ENCODE results near the gene CABLES2.

Gene CABLES2

DNA sequence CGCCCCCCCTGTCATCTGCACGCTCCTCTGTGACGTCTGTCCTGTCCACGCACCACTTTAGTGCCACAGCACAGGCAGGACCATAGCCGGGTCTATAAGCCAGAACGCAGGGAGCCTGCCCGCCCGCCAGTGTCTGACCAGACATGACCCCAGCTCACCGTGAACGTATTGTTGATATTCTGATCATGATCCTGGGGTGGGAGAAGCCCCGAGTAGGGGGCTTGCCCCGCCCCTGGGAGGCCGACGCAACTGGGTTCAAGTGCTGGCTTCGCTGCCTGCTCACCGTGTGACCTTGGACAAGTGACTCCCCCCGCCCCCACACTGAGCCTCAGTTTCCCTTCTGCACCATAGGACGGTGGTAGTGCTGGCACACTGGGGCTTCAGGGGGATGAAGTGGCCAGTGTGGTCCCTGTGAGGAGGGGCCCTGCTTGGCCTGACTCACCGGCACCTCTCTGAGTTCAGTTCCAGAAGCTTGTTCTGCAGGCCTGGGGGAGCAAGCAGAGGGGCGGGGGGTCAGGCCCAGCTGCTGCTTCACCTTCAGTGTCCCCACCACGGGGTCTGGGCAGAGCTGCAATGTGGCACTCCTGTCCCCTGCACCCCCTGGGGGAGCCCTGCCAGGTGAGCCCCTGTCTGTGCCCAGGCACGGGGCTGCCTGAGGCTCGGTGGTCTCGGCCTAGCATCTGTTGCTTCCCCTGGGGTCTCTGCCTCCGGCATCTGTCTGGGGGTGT, 11.1 kb upstream of the CABLES2 start:
- DNase-seq: no peak

DNA sequence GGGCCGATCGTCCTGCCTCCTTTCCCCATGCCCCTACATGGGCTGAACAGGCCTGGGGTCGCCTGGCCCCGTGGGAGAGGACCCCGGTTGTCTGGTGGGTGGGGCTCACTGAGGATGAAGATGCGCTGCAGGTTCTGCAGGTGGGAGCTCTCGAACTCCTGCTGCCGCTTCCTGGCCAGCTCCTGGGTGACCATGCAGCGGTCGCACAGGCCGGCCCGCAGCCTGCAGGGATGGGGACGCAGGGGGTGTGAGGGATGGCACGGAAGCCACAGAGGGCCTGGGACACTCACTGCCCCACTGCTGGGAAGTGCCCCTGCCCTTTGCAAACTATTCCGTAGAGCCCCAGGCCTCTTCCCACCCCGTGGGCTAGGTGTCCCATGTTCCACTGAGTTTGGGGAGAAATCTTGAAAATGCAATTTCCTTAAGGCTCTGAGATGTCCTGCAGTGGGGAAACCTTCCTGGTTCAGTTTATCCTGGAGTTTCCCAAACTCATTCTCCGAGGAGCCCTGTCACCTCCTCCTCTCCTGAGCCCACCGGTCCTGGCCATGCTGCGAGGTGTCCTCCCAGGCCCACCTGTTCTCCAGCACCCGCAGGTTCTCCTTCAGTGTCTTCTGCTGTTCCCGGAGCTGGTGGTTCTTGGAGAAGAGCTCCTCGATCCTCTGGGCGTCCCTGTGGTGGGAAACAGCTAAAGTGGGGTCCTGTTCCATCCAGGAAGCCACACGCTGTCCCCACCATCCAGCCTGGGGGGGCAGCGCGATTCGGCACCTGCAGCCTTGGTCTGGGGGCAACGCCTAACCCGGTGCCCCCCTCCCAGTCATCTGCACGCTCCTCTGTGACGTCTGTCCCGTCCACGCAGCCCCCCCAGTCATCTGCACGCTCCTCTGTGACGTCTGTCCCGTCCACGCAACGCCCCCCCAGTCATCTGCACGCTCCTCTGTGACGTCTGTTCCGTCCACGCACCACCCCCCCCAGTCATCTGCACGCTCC, 9.9 kb upstream of the CABLES2 start:
- no peak for DNase-seq

GRCh38 chr20:62415354-62416111, 8.4 kb upstream of the CABLES2 start:
- DNase-seq: no peak

DNA sequence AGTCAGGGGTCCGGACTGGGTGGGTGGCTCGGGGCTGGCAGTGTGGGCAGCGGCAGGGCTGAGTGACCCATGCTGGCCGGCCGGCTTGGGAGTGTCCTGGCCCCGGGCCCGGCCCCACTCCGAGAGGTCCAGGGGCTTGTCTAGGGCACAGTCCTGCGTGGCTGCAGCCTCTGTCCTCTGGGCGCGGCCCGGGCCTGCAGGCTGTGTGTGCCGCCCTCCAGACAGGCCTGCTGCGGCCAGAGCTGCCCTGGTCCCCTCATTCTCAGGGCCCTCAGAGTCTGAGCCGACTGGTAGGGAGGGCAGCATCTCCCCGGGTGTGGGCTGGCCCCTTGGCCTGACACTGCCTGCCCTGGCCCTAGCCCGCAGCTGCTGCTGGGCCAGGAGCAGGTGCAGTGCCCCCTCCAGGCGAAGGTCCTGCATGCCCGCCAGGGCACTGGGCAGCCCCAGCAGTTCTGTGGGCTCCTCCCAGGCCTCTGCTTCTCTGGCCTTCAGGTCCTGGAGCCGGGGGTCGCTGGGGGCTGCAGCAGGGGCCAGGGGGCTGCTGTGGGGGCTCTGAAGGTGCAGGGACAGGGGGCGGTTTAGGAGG, 6.9 kb upstream of the CABLES2 start:
- DNase-seq: no peak

DNA sequence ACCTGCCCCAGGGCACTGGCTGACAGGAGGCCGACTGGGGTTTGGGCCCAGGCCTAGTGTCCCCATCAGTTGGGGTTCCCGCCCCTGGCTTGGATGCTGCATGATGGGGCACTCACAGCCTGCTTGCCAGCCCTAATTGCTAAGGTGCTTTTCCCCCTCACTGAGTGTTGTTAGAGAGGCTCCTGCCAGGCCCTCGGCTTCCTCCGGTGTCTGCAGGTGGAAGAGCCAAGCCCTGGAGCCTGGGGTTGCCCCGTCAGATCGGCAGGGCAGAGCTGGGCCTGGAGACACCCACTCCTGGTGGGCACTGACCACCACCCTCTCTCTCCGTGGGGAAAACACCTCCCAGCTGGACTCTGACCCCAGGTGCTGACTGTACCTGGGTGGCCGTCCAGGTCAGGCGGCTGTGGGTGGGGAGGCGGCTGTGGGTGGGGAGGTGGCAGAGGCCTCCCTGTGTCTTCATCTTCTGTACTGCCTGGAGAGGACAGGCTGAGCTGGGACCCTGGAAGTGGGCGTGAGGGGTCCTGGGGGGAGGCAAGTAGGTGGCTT, 6.0 kb upstream of the CABLES2 start:
- no peak for DNase-seq

- DNase-seq: no peak
These were observed 5.3 kb upstream of the CABLES2 start for GRCh38 chr20:62412194-62413024.

- no peak for DNase-seq
These were observed 4.6 kb upstream of the CABLES2 start for GRCh38 chr20:62411479-62412193.

- no peak for DNase-seq
These were observed 3.8 kb upstream of the CABLES2 start for GRCh38 chr20:62410746-62411478.

GRCh38 chr20:62409931-62410745, 3.1 kb upstream of the CABLES2 start:
- peak; percentile 97 for DNase-seq

DNA sequence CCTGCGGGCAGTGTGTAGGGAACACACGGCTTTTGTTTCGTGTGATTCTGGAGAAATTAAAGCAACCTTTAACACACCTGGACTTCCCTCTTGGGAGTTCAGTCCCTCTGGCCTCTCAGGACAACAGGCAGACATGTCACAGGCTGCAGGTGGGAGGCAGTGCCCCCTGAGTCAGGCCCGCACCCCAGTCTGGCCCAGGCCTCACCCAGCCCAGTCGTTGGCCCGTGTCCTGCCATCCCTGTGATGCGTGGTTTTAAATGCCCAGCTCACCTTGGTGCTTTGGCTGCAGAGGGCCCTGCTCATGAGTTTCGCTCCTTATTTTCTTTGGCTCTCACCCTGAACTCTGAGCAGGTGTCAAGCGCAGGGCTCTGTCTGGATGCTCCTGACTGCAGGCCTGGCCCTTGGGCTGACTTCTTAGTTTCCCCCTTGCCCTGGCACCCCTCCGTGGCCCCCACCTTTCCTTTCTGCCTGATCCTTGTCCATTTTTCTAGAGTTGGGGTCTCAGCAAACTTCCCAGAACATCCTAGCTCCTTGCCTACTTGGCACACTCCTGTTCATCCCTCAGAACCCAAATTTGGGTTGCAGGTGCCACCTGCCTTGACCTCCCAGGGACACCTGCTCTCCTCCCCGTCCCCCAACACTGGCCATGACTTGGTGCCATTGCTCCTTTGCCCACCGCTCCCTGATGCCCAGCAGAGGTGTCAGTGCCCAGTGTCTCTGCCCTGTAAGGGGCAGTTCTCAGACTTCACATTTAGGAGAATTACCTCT, 2.2 kb upstream of the CABLES2 start:
- no peak for DNase-seq

GRCh38 chr20:62408640-62409039, 1.6 kb upstream of the CABLES2 start:
- DNase-seq: no peak

DNA sequence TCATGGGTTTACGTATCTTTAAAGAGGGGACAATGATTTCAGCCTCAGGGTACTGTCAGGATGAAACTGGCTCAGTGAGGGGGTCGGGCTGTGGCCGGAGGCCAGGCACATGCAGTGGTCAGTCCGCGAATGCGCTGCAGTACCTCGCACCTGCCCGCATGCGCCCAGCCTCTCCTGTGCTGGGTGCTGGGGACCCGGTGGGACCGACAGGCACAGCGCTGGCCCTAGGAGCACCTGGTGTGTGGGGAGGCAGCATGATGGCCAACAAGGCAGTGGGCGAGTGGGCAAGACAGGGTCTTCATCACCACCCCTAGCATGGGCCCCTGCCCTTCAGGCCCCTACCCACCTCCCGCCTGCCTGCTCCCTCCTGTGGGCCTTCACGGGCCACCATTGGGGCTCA, 970 bp upstream of the CABLES2 start:
- DNase-seq: no peak

- DNase-seq: no peak
These were observed 379 bp downstream of the CABLES2 start for GRCh38 chr20:62406635-62407176.

DNA sequence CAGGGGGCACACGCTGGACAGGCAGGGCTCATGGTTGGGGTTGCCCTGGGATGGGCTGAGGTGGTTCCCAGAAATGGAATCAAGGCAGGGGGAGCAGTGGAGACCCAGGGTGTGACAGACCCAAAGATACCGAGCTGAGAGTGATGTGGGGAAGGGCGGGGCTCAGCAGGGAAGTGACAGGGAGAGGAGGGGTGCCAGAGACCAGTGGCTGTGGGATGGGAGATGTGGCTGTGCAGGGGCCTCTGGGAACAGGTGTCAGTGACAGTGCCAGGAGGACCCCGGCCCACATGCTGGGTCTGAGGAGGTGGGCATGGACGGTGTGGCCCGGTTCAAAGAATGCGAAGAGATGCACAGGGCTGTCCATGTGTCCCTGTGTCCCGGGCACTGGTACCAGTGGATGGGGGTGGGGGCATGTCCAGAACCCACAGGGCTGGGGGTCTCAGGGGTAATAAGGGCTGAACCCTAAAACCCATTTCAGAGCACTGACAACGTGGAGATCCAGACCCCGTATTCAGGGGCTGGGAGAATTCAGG, 1.0 kb downstream of the CABLES2 start:
- DNase-seq: no peak

- peak; percentile 17 for DNase-seq
These were observed 1.7 kb downstream of the CABLES2 start for GRCh38 chr20:62405108-62405980.

DNA sequence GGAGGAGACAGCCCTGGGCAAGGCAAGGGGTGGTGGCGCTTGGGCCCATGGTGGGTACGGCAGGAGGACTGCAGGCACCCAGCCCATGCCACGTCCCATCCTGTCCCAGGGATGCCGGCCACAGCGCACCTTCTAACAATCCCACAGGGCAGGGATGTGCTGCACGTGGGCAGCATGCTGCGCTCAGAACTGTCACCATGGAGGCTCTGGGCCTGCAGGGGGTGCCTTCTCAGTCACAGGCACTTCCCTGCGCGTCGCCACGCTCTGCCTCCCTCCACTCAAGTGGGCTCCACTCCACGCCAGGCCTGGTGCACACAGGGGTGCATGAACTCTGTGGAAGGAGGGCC, 2.4 kb downstream of the CABLES2 start:
- DNase-seq: no peak

DNA sequence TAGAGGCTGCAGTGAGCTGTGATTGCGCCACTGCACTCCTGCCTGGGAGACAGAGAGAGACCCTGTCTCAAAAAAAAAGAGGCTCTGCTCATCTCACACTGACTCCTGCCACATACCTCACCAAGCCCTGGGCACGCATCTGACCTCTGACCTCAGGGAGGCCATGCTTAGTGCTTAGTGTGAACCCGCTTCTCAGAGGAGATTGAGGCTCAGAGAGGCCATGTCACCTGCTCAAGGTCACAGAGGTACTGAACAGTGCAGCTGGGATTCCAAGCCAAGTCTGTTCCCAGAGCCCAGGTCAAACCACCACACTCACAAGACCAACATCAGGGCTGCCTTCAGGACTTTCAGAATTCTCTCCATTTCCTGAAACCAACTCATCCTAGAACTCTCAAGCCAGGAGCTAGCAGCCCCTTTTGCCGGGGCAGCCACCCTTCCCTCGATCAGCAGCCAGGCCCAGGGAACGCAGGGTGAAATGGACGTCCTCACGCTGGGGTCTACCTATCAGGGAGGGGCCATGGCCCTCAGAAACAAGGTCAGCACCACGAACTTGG, 2.9 kb downstream of the CABLES2 start:
- DNase-seq: no peak
